B cell (primary cell): ENCODE results near the gene ATF7IP2. TPM values are rescaled to one million over a fixed set of nuclear protein-coding genes. Genes with fewer than 3 reads are reported as not detected.
A peak's percentile ranks its signal among the peaks of the same experiment; 100 is the strongest.

Experiments
- ATAC-seq: fragments of 200-7000 bp; cut with Tn5 transposase; one replicate; pipeline ENCODE4 v1.10.0; 2021; ENCODE audit warnings: low read depth, mild to moderate bottlenecking, moderate number of reproducible peaks, moderate library complexity
- CTCF ChIA-PET: fragments of 350-600 bp; sonication (Branson Sonifier 250); formaldehyde crosslinking; loops from one replicate; lab custom pipeline; 2021; ENCODE audit warnings: antibody characterized with exemption, inconsistent platforms; lab: Charles Lee
- POLR2A ChIA-PET: fragments of 350-600 bp; sonication (Branson Sonifier 250); formaldehyde crosslinking; loops from one replicate; lab custom pipeline; 2021; ENCODE audit warnings: antibody characterized with exemption; lab: Charles Lee
- DNase-seq: peaks from one replicate; pipeline ENCODE4 v3.0.0; 2013
- H2AFZ ChIP-seq: 2 replicates; pipeline ENCODE4 v1.6.1; 2012; ENCODE audit warnings: mild to moderate bottlenecking, low read depth, low read length; ENCODE audit not compliant: insufficient read depth, poor library complexity, severe bottlenecking
- H3K27ac ChIP-seq, 2 donors: 1 replicate in 1 of 2; 2 replicates in 1 of 2; pipeline ENCODE4 v1.5.1; 2012 to 2013; ENCODE audit warnings: low read length in 2 of 2, mild to moderate bottlenecking in 2 of 2, moderate library complexity in 1 of 2
- H3K27me3 ChIP-seq, 4 experiments: fragments of 200-600 bp in 1 of 4; sonication (generic) in 1 of 4; replicated peaks in 1 of 4; 1 replicate in 2 of 4; 2 replicates in 2 of 4; pipeline versions ENCODE4 v1.6.1 to v1.7.0; 2013 to 2016; ENCODE audit warnings: low read length in 3 of 4, mild to moderate bottlenecking in 2 of 4, mixed read lengths in 1 of 4, moderate library complexity in 1 of 4; ENCODE audit not compliant: insufficient read depth in 4 of 4, control insufficient read depth in 3 of 4; ENCODE audit errors: control extremely low read depth in 1 of 4
- H3K36me3 ChIP-seq, 2 experiments: replicated peaks in 1 of 2; 1 replicate in 1 of 2; 2 replicates in 1 of 2; pipeline versions ENCODE4 v1.6.1 to v1.7.1; 2013; ENCODE audit warnings: low read length in 1 of 2; ENCODE audit not compliant: insufficient read depth in 2 of 2, control insufficient read depth in 1 of 2; ENCODE audit errors: control extremely low read depth in 1 of 2, extremely low read depth in 1 of 2
- H3K4me1 ChIP-seq, 2 donors: fragments of 200-600 bp in 1 of 2; sonication (generic) in 1 of 2; 1 replicate in 1 of 2; 2 replicates in 1 of 2; pipeline versions ENCODE4 v1.5.1 to v1.6.1; 2013 to 2017; ENCODE audit warnings: low read length in 2 of 2; ENCODE audit not compliant: control insufficient read depth in 2 of 2, insufficient read depth in 2 of 2
- H3K4me2 ChIP-seq: replicated peaks from 2 replicates; pipeline ENCODE3; 2012; ENCODE audit warnings: mild to moderate bottlenecking, low read depth, low read length; ENCODE audit not compliant: poor library complexity, severe bottlenecking
- H3K4me3 ChIP-seq, 5 experiments: fragments of 200-600 bp in 1 of 5; sonication (generic) in 1 of 5; 1 replicate in 3 of 5; 2 replicates in 2 of 5; pipeline versions ENCODE4 v1.5.1 to v1.7.0; 2011 to 2016; ENCODE audit warnings: low read length in 4 of 5, mild to moderate bottlenecking in 4 of 5, low read depth in 2 of 5, control low read depth in 1 of 5, moderate library complexity in 1 of 5; ENCODE audit not compliant: insufficient read depth in 1 of 5; ENCODE audit errors: control extremely low read depth in 1 of 5, extremely low read depth in 1 of 5
- H3K79me2 ChIP-seq: fragments of 200-600 bp; sonication (generic); one replicate; pipeline ENCODE4 v1.6.0; 2016; ENCODE audit warnings: low read length; ENCODE audit not compliant: control insufficient read depth, insufficient read depth
- H3K9ac ChIP-seq: fragments of 200-600 bp; sonication (generic); 2 replicates; pipeline ENCODE4 v1.6.1; 2017; ENCODE audit warnings: mild to moderate bottlenecking, low read length, moderate library complexity
- H3K9me3 ChIP-seq, 3 donors: one replicate each; pipeline versions ENCODE4 v1.6.1 to v1.7.1; 2013; ENCODE audit warnings: low read length in 2 of 3; ENCODE audit not compliant: control insufficient read depth in 2 of 3, insufficient read depth in 1 of 3; ENCODE audit errors: control extremely low read depth in 1 of 3
- H4K20me1 ChIP-seq: 2 replicates; pipeline ENCODE4 v1.6.0; 2012; ENCODE audit warnings: mild to moderate bottlenecking, low read length; ENCODE audit not compliant: insufficient read depth, control insufficient read depth, poor library complexity, severe bottlenecking
- H3K27ac Mint-ChIP-seq: one replicate; pipeline ENCODE4 v1.8.0; 2021; ENCODE audit warnings: mixed read lengths
- H3K27me3 Mint-ChIP-seq: one replicate; pipeline ENCODE4 v1.8.0; 2021; ENCODE audit warnings: mixed read lengths
- H3K4me1 Mint-ChIP-seq: one replicate; pipeline ENCODE4 v1.8.0; 2021; ENCODE audit warnings: mixed read lengths
- H3K4me3 Mint-ChIP-seq: one replicate; pipeline ENCODE4 v1.8.0; 2021; ENCODE audit warnings: mixed read lengths
- H3K9me3 Mint-ChIP-seq: one replicate; pipeline ENCODE4 v1.8.0; 2022; ENCODE audit warnings: mixed read lengths; ENCODE audit not compliant: insufficient read depth
- CTCF ChIP-seq: fragments of 200-600 bp; IDR thresholded peaks from one replicate; pipeline ENCODE4 v1.8.0; 2022; ENCODE audit warnings: antibody characterized with exemption, mild to moderate bottlenecking
- EZH2 ChIP-seq: IDR thresholded peaks from 2 replicates; pipeline ENCODE4 v1.6.1; 2012; ENCODE audit warnings: borderline replicate concordance, low read depth, mild to moderate bottlenecking, moderate library complexity, low read length; ENCODE audit not compliant: insufficient read depth, poor library complexity, severe bottlenecking
- WGBS: methylation state at CpG from one replicate; pipeline ENCODE4 v1.1.5; 2013; ENCODE audit warnings: missing lambda C conversion rate; ENCODE audit not compliant: insufficient coverage; 5-methylcytosine and 5-hydroxymethylcytosine counted together
- intact Hi-C: fragments of 100-400 bp; cut with micrococcal nuclease; formaldehyde crosslinking; loops from one replicate; pipeline ENCODE4 v1.10.0; 2022
- polyA plus RNA-seq: library from polyadenylated mRNA; depleted of rRNA; stranded (reverse); fragments of >200 nt; gene quantifications from 2 replicates; pipeline ENCODE4 v1.2.3, GENCODE V29; 2012
- total RNA-seq, 2 donors: library from RNA; stranded (reverse); fragments of 120-200 nt in 1 of 2; gene quantifications; 1 replicate in 1 of 2; 2 replicates in 1 of 2; pipeline versions ENCODE4 v1.2.3 to v1.2.4, GENCODE V29; 2013 to 2022

Gene ATF7IP2
- total and polyA plus RNA-seq, 2 donors (not counting 1 experiment from before 2014, with no cell fraction given), result 67.5 to 105 TPM

GRCh38 chr16:10519297-10519696, 133.4 kb downstream of the ATF7IP2 start:
- ChIA-PET CTCF (interaction anchor here (2.4 to 4.8 kb wide), 3 partner anchors 33 to 399 kb away, joined by 6 to 55 read pairs (median 20); no protein-coding TSS in a partner anchor), POLR2A (no interaction called here)
- H3K4me3 Mint-ChIP-seq, result no peak overlapping the region
- no peaks in the 10 kb centered on the region for H3K9me3 Mint-ChIP-seq
- intact Hi-C loops, result no loop called here
- no CpG with 5 or more reads among the region's 1 CpG for WGBS
- DNase-seq, result no peak
- Histone ChIP-seq H3K36me3 (no peaks in the 10 kb centered on the region), H3K4me2 (no peak overlapping the region), H3K79me2 (no peaks in the 10 kb centered on the region), H3K27me3 (no peaks in the 10 kb centered on the region), H3K9me3 (peaks cover 0 to 7% (median 0%) of the 10 kb centered on the region in 3 donors), H2AFZ (no peak overlapping the region), H3K4me1 (peaks cover 7 to 10% of the 10 kb centered on the region in 2 donors), H4K20me1 (no peaks in the 10 kb centered on the region), H3K9ac (no peak overlapping the region), H3K4me3 (no peak overlapping the region), H3K27ac (no peak overlapping the region)
- peaks cover 11% of the 10 kb centered on the region for H3K4me1 Mint-ChIP-seq
- H3K27ac Mint-ChIP-seq, result no peak overlapping the region
- TF ChIP-seq CTCF (no peak), EZH2 (no peak)
- ATAC-seq, result no peak
- H3K27me3 Mint-ChIP-seq, result no peaks in the 10 kb centered on the region

DNA sequence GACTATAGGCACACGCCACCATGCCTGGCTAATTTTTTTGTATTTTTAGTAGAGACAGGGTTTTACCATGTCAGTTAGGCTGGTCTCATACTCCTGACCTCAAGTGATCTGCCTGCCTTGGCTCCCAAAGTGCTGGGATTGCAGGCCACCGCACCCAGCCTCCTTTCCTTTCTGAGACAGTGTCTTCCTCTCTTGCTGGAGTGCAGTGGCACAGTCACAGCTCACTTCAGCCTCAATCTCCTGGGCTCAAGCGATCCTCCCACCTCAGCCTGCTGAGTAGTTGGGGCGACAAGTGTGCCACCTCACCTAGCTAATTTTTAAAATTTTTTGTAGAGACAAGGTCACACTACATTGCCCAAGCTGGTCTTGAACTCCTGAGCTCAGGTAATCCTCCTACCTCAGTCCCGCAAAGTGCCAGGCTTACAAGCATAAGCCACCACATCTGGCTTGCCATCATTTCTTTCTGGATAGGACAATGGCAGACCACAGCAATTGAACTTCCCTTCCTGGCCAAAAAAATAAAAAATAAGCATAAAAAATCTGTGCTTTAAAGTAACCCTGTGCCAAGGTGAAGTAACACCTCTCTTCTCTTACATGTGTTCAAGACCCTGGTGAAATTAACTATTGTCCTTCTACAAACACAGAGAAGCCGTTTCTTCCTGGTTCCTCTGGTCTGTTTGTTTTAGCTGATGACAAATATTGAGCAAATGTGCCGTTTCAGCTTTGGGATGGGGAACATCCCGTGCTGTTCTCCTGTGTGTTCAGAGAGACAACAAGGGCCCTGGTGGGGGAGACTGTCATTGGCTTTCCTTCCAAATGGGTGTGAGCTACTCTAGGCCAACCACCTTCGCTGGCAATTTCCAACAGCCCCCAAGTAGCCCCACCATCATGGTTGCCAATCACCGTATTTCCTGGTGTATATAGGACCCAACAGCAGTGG, 134.3 kb downstream of the ATF7IP2 start:
- WGBS, result 87% methylated on average over 4 of the region's 10 CpGs
- Mint-ChIP-seq H3K4me1 (peaks cover 2% of the 10 kb centered on the region), H3K27ac (peak overlapping the region; percentile 32), H3K4me3 (no peak overlapping the region), H3K27me3 (no peaks in the 10 kb centered on the region), H3K9me3 (no peaks in the 10 kb centered on the region)
- Histone ChIP-seq H3K27me3 (no peaks in the 10 kb centered on the region), H3K36me3 (no peaks in the 10 kb centered on the region), H3K79me2 (no peaks in the 10 kb centered on the region), H3K4me2 (no peak overlapping the region), H3K27ac (no peak overlapping the region), H4K20me1 (no peaks in the 10 kb centered on the region), H2AFZ (no peak overlapping the region), H3K4me1 (peaks cover 0 to 3% of the 10 kb centered on the region in 2 donors), H3K9ac (no peak overlapping the region), H3K4me3 (no peak overlapping the region), H3K9me3 (peaks cover 0 to 7% (median 0%) of the 10 kb centered on the region in 3 donors)
- POLR2A ChIA-PET, result no interaction called here
- ATAC-seq (no peak), DNase-seq (no peak)
- intact Hi-C loops, result no loop called here
- TF ChIP-seq CTCF, result no peak
- TF ChIP-seq EZH2, result no peak
- CTCF ChIA-PET, result interaction anchor here (0.6 to 4.8 kb wide), 15 partner anchors 19 to 1625 kb away, joined by 3 to 55 read pairs (median 4); no protein-coding TSS in a partner anchor
